ENCODE results near the gene LRP2.
A peak's percentile ranks its signal among the peaks of the same experiment; 100 is the strongest.

LRP2 gene

DNA sequence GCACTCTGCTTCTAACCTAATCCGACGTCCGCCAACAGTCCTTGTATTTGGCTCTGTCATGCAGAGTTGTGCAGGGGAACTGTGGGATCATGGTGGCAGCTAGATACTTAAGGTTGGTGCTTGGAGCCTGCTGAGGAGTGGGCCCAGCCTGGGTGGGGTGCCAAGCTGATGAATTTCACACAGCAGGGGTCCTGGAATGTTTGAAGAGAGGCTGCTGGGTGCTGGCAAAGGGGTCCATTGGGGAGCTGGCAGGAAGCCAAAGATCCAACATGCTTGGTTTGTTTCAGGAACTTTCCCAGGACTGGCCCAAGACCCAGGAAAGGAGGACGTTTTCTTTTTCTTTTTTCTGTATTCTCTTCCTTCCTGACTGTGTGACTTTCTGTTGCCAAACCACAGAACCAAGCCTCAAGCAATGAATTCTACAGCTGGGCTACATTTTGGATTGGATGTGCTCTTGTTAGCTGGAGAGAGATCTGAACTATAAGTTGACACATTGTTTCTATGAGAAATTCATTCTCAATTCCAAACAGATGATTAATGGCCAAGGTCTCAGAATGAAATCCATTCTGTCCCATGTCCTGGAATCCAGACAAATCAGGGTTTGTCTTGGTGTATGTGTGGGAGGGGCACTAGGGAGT lies 243.1 kb downstream of the LRP2 start:
- Histone ChIP-seq H3F3A (ENCODE audit: low read depth) (no peaks in the 10 kb centered on the region), H3K9ac (ENCODE audit: low read depth, low read length, poor library complexity, severe bottlenecking) (no peak overlapping the region), H3K9me3 (ENCODE audit: insufficient read depth, low read depth, low read length) (no peaks in the 10 kb centered on the region), H3K9me2 (replicated peaks; ENCODE audit: low read depth, low read length) (no peaks in the 10 kb centered on the region), H4K20me1 (ENCODE audit: insufficient read depth, low read length, poor library complexity, severe bottlenecking) (no peaks in the 10 kb centered on the region), H3K4me3 (ENCODE audit: low read length, poor library complexity, severe bottlenecking) (no peak overlapping the region), H3K4me2 (ENCODE audit: low read depth, low read length, poor library complexity, severe bottlenecking) (no peak overlapping the region), H3K4me1 (ENCODE audit: insufficient read depth, low read length, poor library complexity, severe bottlenecking) (peaks cover 42% of the 10 kb centered on the region), H3K36me3 (ENCODE audit: insufficient read depth, low read length) (no peaks in the 10 kb centered on the region), H3K79me2 (ENCODE audit: insufficient read depth, low read length) (no peaks in the 10 kb centered on the region), H2AFZ (ENCODE audit: low read length) (no peak overlapping the region; the same call in 1 of the 2 replicates), H3K27me3 (ENCODE audit: insufficient read depth, low read length, poor library complexity, severe bottlenecking) (no peaks in the 10 kb centered on the region)
- no peak for TF ChIP-seq EZH2phosphoT487 (IDR thresholded peaks at IDR 0.05; ENCODE audit: borderline replicate concordance)
- TF ChIP-seq, protein P1, sequence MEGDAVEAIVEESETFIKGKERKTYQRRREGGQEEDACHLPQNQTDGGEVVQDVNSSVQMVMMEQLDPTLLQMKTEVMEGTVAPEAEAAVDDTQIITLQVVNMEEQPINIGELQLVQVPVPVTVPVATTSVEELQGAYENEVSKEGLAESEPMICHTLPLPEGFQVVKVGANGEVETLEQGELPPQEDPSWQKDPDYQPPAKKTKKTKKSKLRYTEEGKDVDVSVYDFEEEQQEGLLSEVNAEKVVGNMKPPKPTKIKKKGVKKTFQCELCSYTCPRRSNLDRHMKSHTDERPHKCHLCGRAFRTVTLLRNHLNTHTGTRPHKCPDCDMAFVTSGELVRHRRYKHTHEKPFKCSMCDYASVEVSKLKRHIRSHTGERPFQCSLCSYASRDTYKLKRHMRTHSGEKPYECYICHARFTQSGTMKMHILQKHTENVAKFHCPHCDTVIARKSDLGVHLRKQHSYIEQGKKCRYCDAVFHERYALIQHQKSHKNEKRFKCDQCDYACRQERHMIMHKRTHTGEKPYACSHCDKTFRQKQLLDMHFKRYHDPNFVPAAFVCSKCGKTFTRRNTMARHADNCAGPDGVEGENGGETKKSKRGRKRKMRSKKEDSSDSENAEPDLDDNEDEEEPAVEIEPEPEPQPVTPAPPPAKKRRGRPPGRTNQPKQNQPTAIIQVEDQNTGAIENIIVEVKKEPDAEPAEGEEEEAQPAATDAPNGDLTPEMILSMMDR (conservative IDR thresholded peaks at IDR 0.05; ENCODE audit: low read length), result no peak

DNA sequence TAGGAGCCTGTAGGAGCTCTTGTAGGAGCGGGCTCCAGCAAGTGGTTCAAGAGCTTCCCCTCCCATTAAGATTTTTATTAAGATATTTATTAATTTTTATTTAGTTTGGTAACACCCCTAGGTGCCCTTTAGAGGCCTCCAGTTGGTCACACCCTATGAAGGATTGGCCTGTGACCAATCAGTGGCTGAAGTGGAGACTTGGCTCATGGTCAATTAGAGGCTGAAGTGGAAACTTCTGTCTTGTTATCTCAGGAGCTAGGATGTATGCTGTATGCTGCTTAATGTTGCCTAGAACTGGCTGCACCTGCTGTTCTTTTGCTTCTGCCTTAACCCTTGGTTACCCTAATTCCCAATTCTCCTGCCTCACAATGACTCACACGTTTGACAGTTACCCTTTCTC lies 244.3 kb downstream of the LRP2 start:
- H3K9ac ChIP-seq (ENCODE audit: low read depth, low read length, poor library complexity, severe bottlenecking), result no peak overlapping the region
- no peaks in the 10 kb centered on the region for H3K79me2 ChIP-seq (ENCODE audit: insufficient read depth, low read length)
- TF ChIP-seq EZH2phosphoT487 (IDR thresholded peaks at IDR 0.05; ENCODE audit: borderline replicate concordance), result no peak
- TF ChIP-seq, protein P1 (conservative IDR thresholded peaks at IDR 0.05; ENCODE audit: low read length), result no peak
- no peak overlapping the region for H2AFZ ChIP-seq (ENCODE audit: low read length)
- H3K4me1 ChIP-seq (ENCODE audit: insufficient read depth, low read length, poor library complexity, severe bottlenecking), result peaks cover 43% of the 10 kb centered on the region
- no peaks in the 10 kb centered on the region for H3K9me3 ChIP-seq (ENCODE audit: insufficient read depth, low read depth, low read length)
- no peaks in the 10 kb centered on the region for H3F3A ChIP-seq (ENCODE audit: low read depth)
- no peaks in the 10 kb centered on the region for H3K36me3 ChIP-seq (ENCODE audit: insufficient read depth, low read length)
- H3K4me3 ChIP-seq (ENCODE audit: low read length, poor library complexity, severe bottlenecking), result no peak overlapping the region
- no peaks in the 10 kb centered on the region for H3K9me2 ChIP-seq (replicated peaks; ENCODE audit: low read depth, low read length)
- no peaks in the 10 kb centered on the region for H4K20me1 ChIP-seq (ENCODE audit: insufficient read depth, low read length, poor library complexity, severe bottlenecking)
- H3K27me3 ChIP-seq (ENCODE audit: insufficient read depth, low read length, poor library complexity, severe bottlenecking), result no peaks in the 10 kb centered on the region
- no peak overlapping the region for H3K4me2 ChIP-seq (ENCODE audit: low read depth, low read length, poor library complexity, severe bottlenecking)

DNA sequence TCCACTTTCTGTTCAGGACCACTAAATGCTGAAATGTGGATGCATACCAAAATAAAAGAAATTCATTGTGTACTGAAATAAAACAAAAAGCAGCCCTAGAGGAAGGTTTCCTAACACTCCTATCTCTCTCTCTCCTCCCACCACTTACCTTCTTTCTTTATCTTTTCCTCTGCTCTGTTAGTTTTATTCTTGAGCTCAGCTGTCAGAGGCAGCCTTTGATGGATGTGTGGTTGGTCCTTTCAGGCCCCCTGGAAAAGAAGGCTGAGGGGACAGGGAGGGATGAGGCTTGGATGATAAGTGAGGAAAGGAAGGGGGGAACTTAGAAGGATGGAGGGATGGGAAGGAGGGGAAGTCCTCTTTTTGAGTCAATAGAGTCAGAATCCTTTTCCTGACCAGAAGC lies 245.3 kb downstream of the LRP2 start:
- H3K9ac ChIP-seq (ENCODE audit: low read depth, low read length, poor library complexity, severe bottlenecking), result no peak overlapping the region
- H4K20me1 ChIP-seq (ENCODE audit: insufficient read depth, low read length, poor library complexity, severe bottlenecking), result no peaks in the 10 kb centered on the region
- no peaks in the 10 kb centered on the region for H3K9me3 ChIP-seq (ENCODE audit: insufficient read depth, low read depth, low read length)
- H3F3A ChIP-seq (ENCODE audit: low read depth), result no peaks in the 10 kb centered on the region
- no peak overlapping the region for H2AFZ ChIP-seq (ENCODE audit: low read length)
- H3K4me3 ChIP-seq (ENCODE audit: low read length, poor library complexity, severe bottlenecking), result no peak overlapping the region
- peak overlapping the region; percentile 2 for H3K4me2 ChIP-seq (ENCODE audit: low read depth, low read length, poor library complexity, severe bottlenecking)
- peaks cover 49% of the 10 kb centered on the region for H3K4me1 ChIP-seq (ENCODE audit: insufficient read depth, low read length, poor library complexity, severe bottlenecking)
- H3K9me2 ChIP-seq (replicated peaks; ENCODE audit: low read depth, low read length), result no peaks in the 10 kb centered on the region
- TF ChIP-seq, protein P1 (conservative IDR thresholded peaks at IDR 0.05; ENCODE audit: low read length), result no peak
- no peak for TF ChIP-seq EZH2phosphoT487 (IDR thresholded peaks at IDR 0.05; ENCODE audit: borderline replicate concordance)
- H3K79me2 ChIP-seq (ENCODE audit: insufficient read depth, low read length), result no peaks in the 10 kb centered on the region
- H3K27me3 ChIP-seq (ENCODE audit: insufficient read depth, low read length, poor library complexity, severe bottlenecking), result no peaks in the 10 kb centered on the region
- no peaks in the 10 kb centered on the region for H3K36me3 ChIP-seq (ENCODE audit: insufficient read depth, low read length)

Data from Loucy (cell line).